SK-N-SH treated with all-trans-retinoic acid at 6 μM for 48 hours (cell line): ENCODE measurements around the gene NEURL1.
"Not testable (repeated sequence)": the region's sequence is repeated elsewhere in the genome, so short reads cannot be mapped to it uniquely, and the experiment has no call there.

Experiments used
- ATAC-seq: fragments of 200-7000 bp; cut with Tn5 transposase; 3 replicates; pipeline ENCODE4 v1.9.1; 2020; ENCODE audit warnings: mild to moderate bottlenecking, moderate library complexity
- ARNTL ChIP-seq: fragments of 450-650 bp; formaldehyde crosslinking; IDR thresholded peaks from 2 replicates; pipeline ENCODE4 v1.5.0; 2020; ENCODE audit warnings: low read depth, mild to moderate bottlenecking, moderate library complexity, borderline replicate concordance
- BACH2 ChIP-seq: fragments of 250-450 bp; sonication (Bioruptor Pico); IDR thresholded peaks from 2 replicates; pipeline ENCODE4 v1.9.0; 2021; ENCODE audit warnings: mild to moderate bottlenecking, borderline replicate concordance
- CSDC2 ChIP-seq: fragments of 250-450 bp; sonication (Bioruptor Pico); IDR thresholded peaks from 2 replicates; pipeline ENCODE4 v1.5.0; 2020; ENCODE audit warnings: mild to moderate bottlenecking, moderate library complexity
- ESRRG ChIP-seq: fragments of 250-450 bp; sonication (Bioruptor Pico); IDR thresholded peaks from 2 replicates; pipeline ENCODE4 v1.6.1; 2021; ENCODE audit warnings: mild to moderate bottlenecking
- GLIS3 ChIP-seq: fragments of 250-450 bp; sonication (Bioruptor Pico); IDR thresholded peaks from 2 replicates; pipeline ENCODE4 v1.5.0; 2020; ENCODE audit warnings: mild to moderate bottlenecking, moderate library complexity
- ISL1 ChIP-seq: fragments of 250-450 bp; sonication (Bioruptor Pico); IDR thresholded peaks from 2 replicates; pipeline ENCODE4 v2.1.2; 2022; ENCODE audit warnings: mild to moderate bottlenecking, moderate library complexity
- OSR1 ChIP-seq: fragments of 250-450 bp; sonication (Bioruptor Pico); IDR thresholded peaks from 2 replicates; pipeline ENCODE4 v1.8.0; 2022; ENCODE audit warnings: moderate library complexity, mild to moderate bottlenecking, inconsistent platforms
- PPARA ChIP-seq: fragments of 250-450 bp; sonication (Bioruptor Pico); IDR thresholded peaks from 2 replicates; pipeline ENCODE4 v1.5.0; 2020; ENCODE audit warnings: mild to moderate bottlenecking, borderline replicate concordance
- RARB ChIP-seq: fragments of 250-450 bp; sonication (Bioruptor Pico); IDR thresholded peaks from 2 replicates; pipeline ENCODE4 v1.8.0; 2021; ENCODE audit warnings: mild to moderate bottlenecking, moderate library complexity
- SNAI2 ChIP-seq: fragments of 250-450 bp; sonication (Bioruptor Pico); IDR thresholded peaks from 2 replicates; pipeline ENCODE4 v1.5.0; 2020; ENCODE audit warnings: mild to moderate bottlenecking, moderate library complexity
- TCF4 ChIP-seq: fragments of 250-450 bp; sonication (Bioruptor Pico); IDR thresholded peaks from 2 replicates; pipeline ENCODE4 v1.8.0; 2021; ENCODE audit warnings: mild to moderate bottlenecking, moderate library complexity, borderline replicate concordance
- TOX ChIP-seq: fragments of 250-450 bp; sonication (Bioruptor Pico); IDR thresholded peaks from 2 replicates; pipeline ENCODE4 v1.8.0; 2021; ENCODE audit warnings: mild to moderate bottlenecking, moderate library complexity, borderline replicate concordance
- ZC3H10 ChIP-seq: fragments of 250-450 bp; sonication (Bioruptor Pico); IDR thresholded peaks from 2 replicates; pipeline ENCODE4 v1.5.1; 2021; ENCODE audit warnings: mild to moderate bottlenecking, moderate library complexity
- ZFP3 ChIP-seq: fragments of 250-450 bp; sonication (Bioruptor Pico); IDR thresholded peaks from 2 replicates; pipeline ENCODE4 v1.5.0; 2020; ENCODE audit warnings: mild to moderate bottlenecking, moderate library complexity
- ZFP30 ChIP-seq: fragments of 450-650 bp; formaldehyde crosslinking; IDR thresholded peaks from 2 replicates; pipeline ENCODE4 v1.5.0; 2022; ENCODE audit warnings: mild to moderate bottlenecking, moderate library complexity
- ZNF565 ChIP-seq: fragments of 450-650 bp; formaldehyde crosslinking; conservative IDR thresholded peaks from 2 replicates; pipeline ENCODE4 v1.5.0; 2020; ENCODE audit warnings: low read depth, mild to moderate bottlenecking, moderate library complexity
- ZNF70 ChIP-seq: fragments of 450-650 bp; formaldehyde crosslinking; IDR thresholded peaks from 2 replicates; pipeline ENCODE4 v1.5.0; 2020; ENCODE audit warnings: mild to moderate bottlenecking, moderate library complexity
- ZNF8 ChIP-seq: fragments of 450-650 bp; formaldehyde crosslinking; IDR thresholded peaks from 2 replicates; pipeline ENCODE4 v1.5.0; 2020; ENCODE audit warnings: mild to moderate bottlenecking, moderate library complexity
- TF ChIP-seq, protein P1 (sequence below): fragments of 250-450 bp; sonication (Bioruptor Pico); IDR thresholded peaks from 2 replicates; pipeline ENCODE4 v1.5.1; 2021; ENCODE audit warnings: mild to moderate bottlenecking, moderate library complexity
- TF ChIP-seq, protein P2 (sequence below): fragments of 250-450 bp; sonication (Bioruptor Pico); IDR thresholded peaks from 2 replicates; pipeline ENCODE4 v1.5.0; 2020; ENCODE audit warnings: mild to moderate bottlenecking, moderate library complexity
- TF ChIP-seq, protein P3 (sequence below): fragments of 250-450 bp; sonication (Bioruptor Pico); IDR thresholded peaks from 2 replicates; pipeline ENCODE4 v1.8.0; 2021; ENCODE audit warnings: low read depth, mild to moderate bottlenecking, moderate library complexity, borderline replicate concordance
- TF ChIP-seq, protein P4 (sequence below): fragments of 250-450 bp; sonication (Bioruptor Pico); IDR thresholded peaks from 2 replicates; pipeline ENCODE4 v1.8.0; 2020; ENCODE audit warnings: mild to moderate bottlenecking, moderate library complexity, borderline replicate concordance
- TF ChIP-seq, protein P5 (sequence below): fragments of 250-450 bp; sonication (Bioruptor Pico); IDR thresholded peaks from 2 replicates; pipeline ENCODE4 v1.5.1; 2020; ENCODE audit warnings: low read depth, mild to moderate bottlenecking, moderate library complexity

Gene NEURL1

DNA sequence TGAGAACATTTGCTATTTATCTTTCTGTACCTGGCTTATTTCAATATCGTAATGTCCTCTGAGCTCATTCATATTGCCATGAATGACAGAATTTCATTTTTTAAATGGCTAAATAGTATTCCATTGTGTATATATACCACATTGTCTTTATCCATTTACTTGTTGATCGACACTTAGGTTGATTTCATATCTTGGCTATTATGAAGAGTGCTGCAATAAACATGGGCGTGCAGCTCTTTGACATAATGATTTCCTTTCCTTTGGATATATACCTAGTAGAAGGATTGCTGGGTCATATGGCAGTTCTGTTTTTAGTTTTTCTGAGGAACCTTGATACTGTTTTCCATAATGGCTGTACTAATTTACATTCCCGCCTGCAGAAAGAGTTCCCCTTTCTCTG lies 30.2 kb downstream of the NEURL1 start:
- no peak for ATAC-seq

DNA sequence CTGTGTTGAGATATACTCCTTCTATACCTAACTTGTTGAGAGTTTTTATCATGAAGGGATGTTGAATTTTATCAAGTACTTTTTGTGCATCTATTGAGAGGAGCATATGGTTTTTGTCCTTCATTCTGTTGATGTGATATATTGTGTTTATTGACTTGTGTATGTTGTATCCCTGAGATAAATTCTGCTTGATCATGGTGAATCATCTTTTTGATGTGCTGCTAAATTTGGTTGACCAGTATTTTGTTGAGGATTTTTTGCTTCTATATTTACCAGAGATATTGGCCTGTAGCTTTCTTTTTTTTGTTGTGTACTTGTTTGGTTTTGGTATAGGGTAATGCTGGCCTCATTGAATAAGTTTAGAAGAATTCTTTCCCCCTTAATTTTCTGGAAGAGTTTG lies 32.4 kb downstream of the NEURL1 start:
- TF ChIP-seq GLIS3 (CRISPR knock-in tag) (no peak), SNAI2 (CRISPR knock-in tag) (no peak), CSDC2 (no peak), BACH2 (CRISPR knock-in tag) (no peak), OSR1 (CRISPR knock-in tag) (no peak), ARNTL (CRISPR knock-in tag) (no peak), ZNF8 (CRISPR knock-in tag) (no peak), ZNF565 (CRISPR knock-in tag) (no peak), PPARA (CRISPR knock-in tag) (no peak), TOX (CRISPR knock-in tag) (no peak), RARB (CRISPR knock-in tag) (no peak), ZC3H10 (CRISPR knock-in tag) (no peak), ZFP3 (CRISPR knock-in tag) (no peak), ZFP30 (CRISPR knock-in tag) (no peak)
- TF ChIP-seq, protein P1, sequence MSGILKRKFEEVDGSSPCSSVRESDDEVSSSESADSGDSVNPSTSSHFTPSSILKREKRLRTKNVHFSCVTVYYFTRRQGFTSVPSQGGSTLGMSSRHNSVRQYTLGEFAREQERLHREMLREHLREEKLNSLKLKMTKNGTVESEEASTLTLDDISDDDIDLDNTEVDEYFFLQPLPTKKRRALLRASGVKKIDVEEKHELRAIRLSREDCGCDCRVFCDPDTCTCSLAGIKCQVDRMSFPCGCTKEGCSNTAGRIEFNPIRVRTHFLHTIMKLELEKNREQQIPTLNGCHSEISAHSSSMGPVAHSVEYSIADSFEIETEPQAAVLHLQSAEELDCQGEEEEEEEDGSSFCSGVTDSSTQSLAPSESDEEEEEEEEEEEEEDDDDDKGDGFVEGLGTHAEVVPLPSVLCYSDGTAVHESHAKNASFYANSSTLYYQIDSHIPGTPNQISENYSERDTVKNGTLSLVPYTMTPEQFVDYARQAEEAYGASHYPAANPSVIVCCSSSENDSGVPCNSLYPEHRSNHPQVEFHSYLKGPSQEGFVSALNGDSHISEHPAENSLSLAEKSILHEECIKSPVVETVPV (CRISPR knock-in tag): no peak
- TF ChIP-seq, protein P2, sequence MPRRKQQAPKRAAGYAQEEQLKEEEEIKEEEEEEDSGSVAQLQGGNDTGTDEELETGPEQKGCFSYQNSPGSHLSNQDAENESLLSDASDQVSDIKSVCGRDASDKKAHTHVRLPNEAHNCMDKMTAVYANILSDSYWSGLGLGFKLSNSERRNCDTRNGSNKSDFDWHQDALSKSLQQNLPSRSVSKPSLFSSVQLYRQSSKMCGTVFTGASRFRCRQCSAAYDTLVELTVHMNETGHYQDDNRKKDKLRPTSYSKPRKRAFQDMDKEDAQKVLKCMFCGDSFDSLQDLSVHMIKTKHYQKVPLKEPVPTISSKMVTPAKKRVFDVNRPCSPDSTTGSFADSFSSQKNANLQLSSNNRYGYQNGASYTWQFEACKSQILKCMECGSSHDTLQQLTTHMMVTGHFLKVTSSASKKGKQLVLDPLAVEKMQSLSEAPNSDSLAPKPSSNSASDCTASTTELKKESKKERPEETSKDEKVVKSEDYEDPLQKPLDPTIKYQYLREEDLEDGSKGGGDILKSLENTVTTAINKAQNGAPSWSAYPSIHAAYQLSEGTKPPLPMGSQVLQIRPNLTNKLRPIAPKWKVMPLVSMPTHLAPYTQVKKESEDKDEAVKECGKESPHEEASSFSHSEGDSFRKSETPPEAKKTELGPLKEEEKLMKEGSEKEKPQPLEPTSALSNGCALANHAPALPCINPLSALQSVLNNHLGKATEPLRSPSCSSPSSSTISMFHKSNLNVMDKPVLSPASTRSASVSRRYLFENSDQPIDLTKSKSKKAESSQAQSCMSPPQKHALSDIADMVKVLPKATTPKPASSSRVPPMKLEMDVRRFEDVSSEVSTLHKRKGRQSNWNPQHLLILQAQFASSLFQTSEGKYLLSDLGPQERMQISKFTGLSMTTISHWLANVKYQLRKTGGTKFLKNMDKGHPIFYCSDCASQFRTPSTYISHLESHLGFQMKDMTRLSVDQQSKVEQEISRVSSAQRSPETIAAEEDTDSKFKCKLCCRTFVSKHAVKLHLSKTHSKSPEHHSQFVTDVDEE (CRISPR knock-in tag): no peak
- TF ChIP-seq, protein P3, sequence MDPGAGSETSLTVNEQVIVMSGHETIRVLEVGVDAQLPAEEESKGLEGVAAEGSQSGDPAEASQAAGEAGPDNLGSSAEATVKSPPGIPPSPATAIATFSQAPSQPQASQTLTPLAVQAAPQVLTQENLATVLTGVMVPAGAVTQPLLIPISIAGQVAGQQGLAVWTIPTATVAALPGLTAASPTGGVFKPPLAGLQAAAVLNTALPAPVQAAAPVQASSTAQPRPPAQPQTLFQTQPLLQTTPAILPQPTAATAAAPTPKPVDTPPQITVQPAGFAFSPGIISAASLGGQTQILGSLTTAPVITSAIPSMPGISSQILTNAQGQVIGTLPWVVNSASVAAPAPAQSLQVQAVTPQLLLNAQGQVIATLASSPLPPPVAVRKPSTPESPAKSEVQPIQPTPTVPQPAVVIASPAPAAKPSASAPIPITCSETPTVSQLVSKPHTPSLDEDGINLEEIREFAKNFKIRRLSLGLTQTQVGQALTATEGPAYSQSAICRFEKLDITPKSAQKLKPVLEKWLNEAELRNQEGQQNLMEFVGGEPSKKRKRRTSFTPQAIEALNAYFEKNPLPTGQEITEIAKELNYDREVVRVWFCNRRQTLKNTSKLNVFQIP (CRISPR knock-in tag): no peak

More for the DNA sequence above, 30.2 kb downstream of the NEURL1 start:
- no peak for TF ChIP-seq ISL1 (CRISPR knock-in tag)
- no peak for TF ChIP-seq ZC3H10 (CRISPR knock-in tag)
- TF ChIP-seq RARB (CRISPR knock-in tag): no peak
- no peak for TF ChIP-seq ESRRG
- no peak for TF ChIP-seq ZFP3 (CRISPR knock-in tag)
- no peak for TF ChIP-seq ZNF565 (CRISPR knock-in tag)
- peak; percentile 64 for TF ChIP-seq ZNF8 (CRISPR knock-in tag)
- TF ChIP-seq, all 23 proteins: peak for 1

DNA sequence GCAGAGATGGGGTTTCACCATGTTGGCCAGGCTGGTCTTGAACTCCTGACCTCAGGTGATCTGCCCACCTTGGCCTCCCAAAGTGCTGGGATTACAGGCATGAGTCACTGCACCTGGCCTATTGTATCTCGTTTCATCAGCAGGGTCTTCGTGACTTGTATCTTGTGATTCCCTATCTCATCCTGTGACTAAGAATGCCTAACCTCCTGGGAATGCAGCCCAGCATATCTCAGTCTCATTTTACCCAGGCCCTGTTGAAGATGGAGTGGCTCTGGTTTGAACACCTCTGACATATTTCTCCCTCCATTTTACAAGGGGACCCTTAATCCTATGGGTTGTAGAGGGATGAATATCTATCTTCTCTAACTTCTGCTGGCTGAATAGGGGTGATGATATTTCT lies 34.0 kb downstream of the NEURL1 start:
- not testable (repeated sequence) for ATAC-seq

More for the DNA sequence above, 32.4 kb downstream of the NEURL1 start:
- no peak for ATAC-seq

DNA sequence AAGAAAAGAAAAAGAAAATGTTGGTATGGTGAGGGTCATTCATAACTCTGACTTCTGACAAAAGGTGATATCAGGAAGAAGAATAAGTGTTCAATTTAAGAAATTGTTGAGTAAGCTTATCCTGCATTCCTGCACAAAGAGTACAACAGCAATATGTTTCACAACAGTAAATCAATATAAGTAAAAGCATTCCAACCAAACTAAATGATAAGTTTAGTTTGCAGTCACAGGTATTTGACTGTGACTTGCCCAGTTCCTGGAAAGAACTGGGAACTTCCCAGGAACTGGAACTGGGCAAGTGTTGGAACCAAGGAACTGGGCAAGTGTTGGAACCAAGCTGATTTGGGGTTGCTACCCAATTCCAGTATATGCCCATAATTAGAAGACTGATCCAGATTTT lies 35.0 kb downstream of the NEURL1 start:
- no peak for ATAC-seq
- TF ChIP-seq ESRRG (no peak), SNAI2 (CRISPR knock-in tag) (no peak), CSDC2 (no peak), ZNF70 (no peak), PPARA (CRISPR knock-in tag) (no peak), ARNTL (CRISPR knock-in tag) (no peak), BACH2 (CRISPR knock-in tag) (no peak), ZNF565 (CRISPR knock-in tag) (no peak), TCF4 (CRISPR knock-in tag) (no peak), RARB (CRISPR knock-in tag) (no peak), ZFP30 (CRISPR knock-in tag) (no peak), ZNF8 (CRISPR knock-in tag) (no peak)
- TF ChIP-seq, protein P4, sequence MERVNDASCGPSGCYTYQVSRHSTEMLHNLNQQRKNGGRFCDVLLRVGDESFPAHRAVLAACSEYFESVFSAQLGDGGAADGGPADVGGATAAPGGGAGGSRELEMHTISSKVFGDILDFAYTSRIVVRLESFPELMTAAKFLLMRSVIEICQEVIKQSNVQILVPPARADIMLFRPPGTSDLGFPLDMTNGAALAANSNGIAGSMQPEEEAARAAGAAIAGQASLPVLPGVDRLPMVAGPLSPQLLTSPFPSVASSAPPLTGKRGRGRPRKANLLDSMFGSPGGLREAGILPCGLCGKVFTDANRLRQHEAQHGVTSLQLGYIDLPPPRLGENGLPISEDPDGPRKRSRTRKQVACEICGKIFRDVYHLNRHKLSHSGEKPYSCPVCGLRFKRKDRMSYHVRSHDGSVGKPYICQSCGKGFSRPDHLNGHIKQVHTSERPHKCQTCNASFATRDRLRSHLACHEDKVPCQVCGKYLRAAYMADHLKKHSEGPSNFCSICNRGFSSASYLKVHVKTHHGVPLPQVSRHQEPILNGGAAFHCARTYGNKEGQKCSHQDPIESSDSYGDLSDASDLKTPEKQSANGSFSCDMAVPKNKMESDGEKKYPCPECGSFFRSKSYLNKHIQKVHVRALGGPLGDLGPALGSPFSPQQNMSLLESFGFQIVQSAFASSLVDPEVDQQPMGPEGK (CRISPR knock-in tag): no peak
- TF ChIP-seq, protein P2 (CRISPR knock-in tag): no peak
- TF ChIP-seq, protein P5, sequence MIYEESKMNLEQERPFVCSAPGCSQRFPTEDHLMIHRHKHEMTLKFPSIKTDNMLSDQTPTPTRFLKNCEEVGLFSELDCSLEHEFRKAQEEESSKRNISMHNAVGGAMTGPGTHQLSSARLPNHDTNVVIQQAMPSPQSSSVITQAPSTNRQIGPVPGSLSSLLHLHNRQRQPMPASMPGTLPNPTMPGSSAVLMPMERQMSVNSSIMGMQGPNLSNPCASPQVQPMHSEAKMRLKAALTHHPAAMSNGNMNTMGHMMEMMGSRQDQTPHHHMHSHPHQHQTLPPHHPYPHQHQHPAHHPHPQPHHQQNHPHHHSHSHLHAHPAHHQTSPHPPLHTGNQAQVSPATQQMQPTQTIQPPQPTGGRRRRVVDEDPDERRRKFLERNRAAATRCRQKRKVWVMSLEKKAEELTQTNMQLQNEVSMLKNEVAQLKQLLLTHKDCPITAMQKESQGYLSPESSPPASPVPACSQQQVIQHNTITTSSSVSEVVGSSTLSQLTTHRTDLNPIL (CRISPR knock-in tag): no peak
